GM21367 (cell line): Measurements from ENCODE around the gene COA7.

ENCODE experiments used
- ATAC-seq: cut with Tn5 transposase; IDR thresholded peaks from one replicate; pipeline ENCODE4 v1.9.1; 2021; ENCODE audit not compliant: unreplicated experiment

COA7 gene

GRCh38 chr1:52673513-52673912, 24.6 kb downstream of the COA7 start:
- no peak for ATAC-seq

DNA sequence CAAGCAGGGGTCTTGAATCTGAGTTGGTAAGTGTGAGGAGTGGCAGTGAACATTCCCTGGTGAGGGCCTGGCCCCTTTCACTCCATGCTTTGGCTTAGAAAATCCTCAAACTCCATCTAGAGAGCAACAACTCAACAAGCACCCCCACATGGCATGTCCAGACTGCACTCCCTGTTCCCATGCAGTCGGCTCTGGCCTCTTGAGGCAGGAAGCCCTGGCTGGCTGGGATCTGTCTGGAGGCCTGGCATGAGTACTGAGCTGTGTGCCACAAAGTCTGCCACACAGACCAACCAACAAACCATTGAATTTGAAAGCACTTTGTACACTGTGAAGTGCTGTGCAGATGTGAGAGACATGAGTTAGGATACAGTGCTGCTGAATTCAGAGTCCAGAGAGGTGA, 25.2 kb downstream of the COA7 start:
- ATAC-seq = no peak

DNA sequence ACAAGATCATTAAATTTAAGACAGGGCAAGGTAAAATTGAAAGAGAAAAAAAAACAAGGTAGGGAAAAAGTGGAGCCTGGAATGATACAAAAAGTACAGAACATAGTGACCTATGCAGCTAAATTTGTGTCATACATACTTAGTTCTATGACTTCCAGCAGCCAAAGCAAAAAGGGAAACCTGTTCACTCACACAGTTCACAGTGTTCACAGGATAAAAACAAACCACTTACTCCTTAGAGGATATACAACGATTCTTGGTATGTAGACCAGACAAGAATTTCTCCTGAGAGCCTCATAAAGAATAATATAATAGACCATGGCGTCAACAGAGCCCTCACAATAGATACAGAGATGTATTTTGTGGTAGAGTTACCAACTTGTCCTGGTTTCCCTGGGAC, 27.5 kb downstream of the COA7 start:
- ATAC-seq = no peak

GRCh38 chr1:52669696-52670095, 28.5 kb downstream of the COA7 start:
- ATAC-seq = no peak

GRCh38 chr1:52668711-52669110, 29.4 kb downstream of the COA7 start:
- no peak for ATAC-seq

DNA sequence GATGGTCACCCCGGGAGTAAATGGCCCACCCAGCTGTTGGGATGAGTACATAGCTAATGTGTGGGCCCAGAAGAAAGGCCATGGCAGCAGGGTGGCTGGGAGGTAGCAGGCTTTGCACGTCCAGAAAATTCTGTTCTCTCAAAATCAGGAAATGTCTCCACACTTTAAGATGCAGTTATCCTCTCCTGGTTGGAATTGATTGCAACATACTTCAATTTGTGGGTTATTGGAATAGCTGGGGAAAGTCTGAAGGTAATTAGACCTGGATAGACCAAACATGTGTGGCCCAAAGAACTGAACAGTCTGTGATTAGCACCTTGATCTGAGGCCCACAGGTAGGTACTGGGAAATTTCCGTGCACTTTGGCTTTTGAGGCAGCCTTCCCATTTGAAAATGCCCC, 30.2 kb downstream of the COA7 start:
- no peak for ATAC-seq

GRCh38 chr1:52667290-52667689, 30.9 kb downstream of the COA7 start:
- ATAC-seq = no peak

DNA sequence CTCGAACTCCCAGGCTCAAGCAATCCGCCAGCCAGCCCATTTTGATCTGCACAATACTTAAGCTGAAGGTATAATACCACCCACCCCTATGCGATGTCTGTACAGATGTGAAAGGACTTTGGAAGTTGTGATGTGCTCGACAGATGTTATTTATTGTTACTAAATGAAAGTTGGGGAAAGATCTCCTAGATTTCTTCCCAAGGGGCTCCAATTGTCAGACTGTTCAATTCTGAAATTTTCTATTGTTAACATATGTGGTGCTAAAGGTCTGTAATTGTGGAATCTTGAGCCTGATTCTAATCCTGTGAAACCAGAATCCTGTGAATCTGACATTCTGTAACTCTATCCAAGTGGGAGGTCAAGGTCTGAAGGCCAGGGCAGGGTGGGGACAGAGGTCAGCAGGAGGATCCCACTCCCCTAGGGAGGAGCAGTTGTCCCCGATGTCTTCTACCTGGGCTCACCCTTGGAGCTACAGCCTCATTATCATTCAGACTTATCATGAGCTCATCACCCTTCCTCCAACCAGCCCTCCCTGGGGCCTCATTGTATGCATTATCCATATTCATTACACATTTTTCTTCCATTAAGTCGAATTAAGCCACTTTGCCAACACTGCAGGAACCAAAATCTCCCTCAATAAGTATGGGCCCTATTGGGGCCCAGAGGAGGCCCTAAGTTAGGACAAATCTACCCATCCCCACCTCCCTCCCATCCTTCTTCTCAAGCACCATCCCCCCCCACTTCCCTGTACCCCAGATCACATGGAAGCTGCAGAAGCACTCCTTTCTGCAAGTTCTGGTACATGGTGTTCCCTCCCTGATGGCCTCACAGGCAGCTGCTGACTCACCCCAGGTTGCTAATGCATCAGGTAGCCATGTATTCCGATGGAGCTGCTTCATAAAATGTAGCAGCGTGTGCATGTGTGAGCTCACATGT, 32.9 kb downstream of the COA7 start:
- ATAC-seq = no peak

GRCh38 chr1:52663716-52664115, 34.4 kb downstream of the COA7 start:
- ATAC-seq = no peak

DNA sequence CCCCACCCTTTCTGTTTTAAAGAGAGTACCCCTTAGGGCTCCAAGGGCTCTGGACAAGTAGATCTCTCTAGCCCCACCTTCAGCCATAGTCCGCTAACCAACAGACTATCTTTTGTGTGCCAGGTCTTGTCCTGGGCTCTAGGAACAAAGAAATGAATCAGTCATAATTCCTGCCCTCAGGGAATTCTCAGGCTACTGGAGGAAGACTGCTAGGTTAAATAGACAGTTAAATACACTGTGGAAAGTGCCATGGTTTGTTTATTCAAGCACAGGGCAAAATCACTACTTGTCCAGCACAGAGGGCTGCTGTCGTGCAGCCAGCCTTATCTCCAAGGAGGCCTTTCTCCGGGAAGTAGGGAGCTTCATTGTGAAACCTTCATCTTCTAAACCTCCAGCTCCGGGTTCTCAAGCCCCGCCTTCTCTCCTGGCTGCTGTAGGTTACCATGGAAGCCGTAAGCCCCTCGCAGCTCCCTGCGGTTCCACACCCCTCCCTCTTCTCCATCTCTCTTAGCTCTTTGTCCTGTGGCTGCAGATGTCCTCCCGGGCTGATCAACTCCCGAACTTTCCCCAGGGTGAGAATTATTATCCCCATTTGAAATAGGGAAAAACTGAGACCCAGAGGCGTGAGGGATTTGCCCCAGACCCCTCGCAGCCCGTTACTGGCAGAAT, 35.4 kb downstream of the COA7 start:
- ATAC-seq = no peak

DNA sequence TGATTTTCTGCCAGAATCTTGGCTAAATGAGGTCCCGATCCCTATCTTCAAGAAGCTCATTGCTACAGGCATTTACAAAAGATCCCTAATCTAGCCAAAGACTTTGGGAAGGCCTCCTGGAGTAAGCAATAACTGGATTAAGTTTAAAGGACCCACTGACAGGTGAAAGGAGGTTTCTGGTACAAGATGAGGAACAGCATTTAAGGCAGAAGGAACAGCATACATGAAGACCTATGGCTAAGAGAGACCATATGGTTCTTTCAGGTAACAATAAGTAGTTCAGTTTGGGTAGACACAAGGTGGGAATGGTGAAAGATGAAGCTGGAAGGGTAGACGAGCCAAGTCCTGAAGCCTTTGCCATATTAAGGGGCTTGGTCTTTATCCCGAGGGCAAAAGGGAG, 37.3 kb downstream of the COA7 start:
- ATAC-seq = no peak

DNA sequence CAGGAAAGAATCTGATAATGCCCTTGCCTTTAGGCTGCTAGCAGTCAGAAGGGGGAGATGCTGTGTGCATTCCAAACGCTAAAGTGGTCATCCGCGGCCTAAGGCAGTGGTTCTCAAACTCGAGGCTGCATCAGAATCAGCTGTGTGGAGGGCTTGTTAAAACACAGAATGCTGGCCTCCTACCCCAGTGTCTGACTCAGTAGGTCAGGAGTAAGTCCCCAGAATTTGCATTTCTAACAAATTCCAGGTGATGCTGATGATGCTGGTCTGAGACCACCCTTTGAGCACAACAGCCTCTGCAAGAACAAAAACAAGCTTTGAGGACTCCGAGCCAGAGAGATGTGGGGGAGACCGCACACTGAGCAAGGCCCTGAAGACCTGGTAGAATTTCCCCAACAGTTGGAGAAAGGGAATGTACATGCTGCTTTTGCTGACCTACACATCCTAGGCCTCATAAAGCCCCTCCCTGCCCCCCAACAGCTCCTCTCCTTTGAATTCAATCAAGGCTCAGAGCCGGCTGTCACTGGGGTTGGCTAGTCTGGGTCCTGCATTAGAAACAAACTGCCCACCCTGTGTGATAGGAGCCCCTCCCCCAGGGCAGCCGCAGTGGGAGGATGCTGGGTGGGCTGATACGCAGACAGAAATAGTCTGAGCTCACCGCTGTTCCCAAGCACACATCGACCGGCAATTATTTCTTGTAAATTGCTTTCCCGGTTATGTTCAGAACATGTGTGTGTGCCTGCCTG, 38.1 kb downstream of the COA7 start:
- ATAC-seq = no peak

GRCh38 chr1:52659356-52659755, 38.8 kb downstream of the COA7 start:
- peak; percentile 49 for ATAC-seq

DNA sequence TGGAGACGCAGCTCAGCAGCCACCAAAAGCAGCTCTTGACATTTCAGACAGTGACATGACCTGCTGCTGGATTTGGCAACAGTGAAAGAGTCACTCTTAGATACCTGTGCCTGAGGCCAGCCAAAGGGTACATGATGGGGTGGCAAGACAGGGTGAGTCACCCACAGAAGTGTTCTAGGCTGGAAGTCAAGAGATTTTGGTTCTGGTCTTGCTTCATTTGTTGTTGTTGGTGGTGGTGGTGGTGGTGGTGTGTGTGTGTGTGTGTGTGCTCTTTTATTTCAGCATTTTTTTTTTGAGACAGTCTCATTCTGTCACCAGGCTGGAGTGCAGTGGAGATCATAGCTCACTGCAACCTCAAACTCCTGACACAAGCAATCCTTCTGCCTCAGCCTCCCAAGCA, 39.4 kb downstream of the COA7 start:
- no peak for ATAC-seq

- no peak for ATAC-seq
Measured at GRCh38 chr1:52657702-52658101, 40.4 kb downstream of the COA7 start.

DNA sequence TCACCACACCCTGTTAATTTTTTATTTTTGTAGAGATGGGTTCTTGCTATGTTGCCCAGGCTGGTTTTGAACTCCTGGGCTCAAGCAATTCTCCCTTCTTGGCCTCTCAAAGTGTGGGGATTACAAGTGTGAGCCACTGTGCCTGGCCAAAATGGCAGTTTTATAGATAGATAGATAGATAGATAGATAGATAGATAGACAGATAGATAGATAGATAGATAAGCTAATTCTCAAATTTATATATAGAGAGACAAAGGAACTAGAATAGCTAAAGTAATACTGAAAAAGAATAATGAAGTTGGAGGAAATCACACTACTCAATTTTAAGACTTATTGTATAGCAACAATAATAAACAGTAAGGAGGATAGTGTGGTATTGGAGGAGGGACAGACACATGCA, 44.1 kb downstream of the COA7 start:
- no peak for ATAC-seq

DNA sequence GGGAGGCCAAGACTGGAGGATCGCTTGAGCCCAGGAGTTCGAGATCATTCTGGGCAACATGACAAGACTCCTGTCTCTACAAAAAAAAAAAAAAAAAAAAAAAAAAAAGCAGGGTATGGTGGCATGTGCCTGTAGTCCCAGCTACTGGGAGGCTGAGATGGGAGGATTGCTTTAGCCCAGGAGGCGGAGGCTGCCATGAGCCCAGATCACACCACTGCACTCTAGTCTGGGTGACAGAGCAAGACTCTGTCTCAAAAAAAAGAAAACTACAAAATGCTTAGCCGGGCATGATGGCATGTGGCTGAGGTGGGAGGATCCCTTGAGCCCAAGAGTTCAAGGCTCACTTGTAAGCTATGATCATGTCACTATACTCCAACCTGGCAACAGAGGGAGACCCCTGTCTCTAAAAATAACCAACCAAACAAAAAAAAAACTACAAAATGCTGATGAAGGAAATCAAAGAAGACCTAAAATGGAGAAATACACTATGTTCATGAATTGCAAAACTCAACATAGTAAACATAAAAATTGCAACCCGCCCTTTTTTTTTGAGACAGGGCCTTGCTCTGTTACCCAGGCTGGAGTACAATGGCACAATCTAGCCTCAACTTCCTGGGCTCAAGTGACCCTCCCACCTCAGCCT, 44.8 kb downstream of the COA7 start:
- ATAC-seq = no peak

DNA sequence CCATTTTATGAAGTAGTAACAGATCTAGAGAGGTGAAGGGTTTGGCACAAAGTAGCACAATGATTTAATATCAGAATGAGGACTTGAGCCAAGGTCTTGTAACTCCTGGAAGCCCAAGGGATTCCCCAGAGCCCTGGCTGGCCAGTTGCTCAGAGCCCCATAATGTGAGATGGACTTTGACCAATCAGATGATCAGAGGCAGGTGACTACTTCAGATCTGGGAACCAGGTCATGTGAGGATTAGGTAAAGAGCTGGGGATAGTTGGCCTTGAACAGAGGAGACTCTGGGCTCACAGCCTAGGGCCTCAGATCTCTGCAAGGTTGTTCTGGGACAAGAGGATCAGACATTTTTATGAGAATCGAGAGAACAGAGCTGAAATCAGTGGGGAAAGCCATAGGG, 46.2 kb downstream of the COA7 start:
- ATAC-seq = no peak

GRCh38 chr1:52645261-52645660, 52.9 kb downstream of the COA7 start:
- no peak for ATAC-seq

GRCh38 chr1:52641307-52641706, 56.8 kb downstream of the COA7 start:
- ATAC-seq = no peak

GRCh38 chr1:52640697-52641096, 57.5 kb downstream of the COA7 start:
- no peak for ATAC-seq
